Ramos (cell line): ENCODE measurements around the gene BARX1.

Source experiments
- in situ Hi-C: fragments of 300-500 bp; cut with MboI; formaldehyde crosslinking; loops from one replicate; pipeline ENCODE4 v1.14.3; 2022; ENCODE audit warnings: low sequenced_read_pairs; ENCODE audit not compliant: unreplicated experiment

The BARX1 gene

DNA sequence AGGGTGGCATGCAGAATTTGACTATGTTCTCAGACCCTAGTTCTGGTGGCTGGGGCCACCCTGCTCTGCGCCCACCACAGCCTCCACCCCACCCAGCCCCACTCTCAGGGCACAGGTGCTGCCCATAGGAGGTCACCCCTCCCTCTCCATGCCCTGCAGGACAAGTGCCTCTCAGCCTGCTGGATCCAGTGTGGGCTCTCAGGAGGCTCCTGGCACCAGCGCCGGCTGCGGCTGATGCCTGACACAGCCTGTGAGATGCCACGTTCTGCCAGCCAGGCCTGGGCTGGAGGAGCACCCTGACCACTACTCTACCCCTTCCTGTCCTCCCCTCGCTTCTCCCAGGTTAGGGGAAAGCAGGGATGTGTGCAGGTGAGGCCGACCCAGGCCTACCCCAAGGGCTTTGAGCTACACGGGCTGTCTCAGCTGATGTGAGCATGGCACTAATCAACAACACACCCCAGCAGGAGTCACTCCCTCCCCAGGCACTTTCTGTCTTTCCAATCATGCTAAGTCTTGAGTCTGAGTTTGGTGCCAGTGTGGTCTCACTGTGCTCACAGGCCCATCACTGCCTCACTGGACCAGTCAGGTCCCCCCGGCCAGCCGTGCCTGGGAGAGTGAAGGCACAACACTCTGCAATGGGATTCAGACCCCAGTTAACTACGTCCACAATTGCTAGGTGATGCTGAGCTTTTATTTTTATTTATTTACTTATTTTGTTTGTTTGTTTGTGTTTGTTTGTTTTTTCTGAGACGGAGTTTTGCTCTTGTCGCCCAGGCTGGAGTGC lies 12.1 kb upstream of the BARX1 start:
- in situ Hi-C loops, result loop anchor here (25.0 kb wide), 1 partner anchor 805 kb away; no protein-coding TSS in a partner anchor

DNA sequence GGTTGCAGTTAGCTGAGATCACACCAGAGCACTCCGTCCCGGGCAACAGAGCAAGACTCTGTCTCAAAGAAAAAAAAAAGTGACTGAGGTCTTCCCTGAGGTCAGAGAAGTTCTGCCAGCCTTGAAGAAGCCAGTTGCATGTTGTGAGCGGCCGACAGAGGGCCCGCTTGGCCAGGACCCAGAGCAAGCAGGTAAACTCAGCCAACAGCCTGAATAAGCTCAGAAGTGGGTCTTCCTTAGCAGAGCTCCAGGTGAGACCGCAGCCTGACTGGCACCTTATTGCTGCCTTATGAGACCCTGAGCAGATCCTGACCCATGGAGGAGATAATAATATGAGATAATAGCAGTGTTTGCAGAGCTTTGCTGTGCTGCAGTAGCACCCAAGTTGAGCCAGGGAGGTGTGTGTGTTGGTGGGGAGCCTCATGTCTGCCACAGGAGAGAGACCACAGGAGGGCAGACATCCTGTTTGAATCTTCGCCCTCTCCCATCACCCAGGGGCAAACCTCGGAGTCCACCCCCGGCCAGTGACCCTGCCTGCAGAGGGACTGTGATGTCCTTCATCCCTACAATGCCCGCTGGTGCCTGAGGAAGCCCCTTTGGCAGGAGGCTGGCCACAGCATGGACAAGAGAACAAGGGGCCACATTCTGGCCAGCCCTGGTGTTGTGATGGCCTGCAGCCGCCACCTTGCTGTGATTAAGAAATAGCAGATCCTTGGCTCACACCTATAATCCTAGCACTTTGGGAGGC lies 10.8 kb upstream of the BARX1 start:
- in situ Hi-C loops, result loop anchor here (25.0 kb wide), 1 partner anchor 804 kb away; no protein-coding TSS in a partner anchor

- in situ Hi-C loops, result loop anchor here (5.0 to 25.0 kb wide), 2 partner anchors 282 to 802 kb away; no protein-coding TSS in a partner anchor
Measured at GRCh38 chr9:93964685-93965084, 9.5 kb upstream of the BARX1 start.

GRCh38 chr9:93963969-93964368 lies 8.8 kb upstream of the BARX1 start:
- in situ Hi-C loops, result loop anchor here (5.0 to 25.0 kb wide), 2 partner anchors 282 to 802 kb away; no protein-coding TSS in a partner anchor

DNA sequence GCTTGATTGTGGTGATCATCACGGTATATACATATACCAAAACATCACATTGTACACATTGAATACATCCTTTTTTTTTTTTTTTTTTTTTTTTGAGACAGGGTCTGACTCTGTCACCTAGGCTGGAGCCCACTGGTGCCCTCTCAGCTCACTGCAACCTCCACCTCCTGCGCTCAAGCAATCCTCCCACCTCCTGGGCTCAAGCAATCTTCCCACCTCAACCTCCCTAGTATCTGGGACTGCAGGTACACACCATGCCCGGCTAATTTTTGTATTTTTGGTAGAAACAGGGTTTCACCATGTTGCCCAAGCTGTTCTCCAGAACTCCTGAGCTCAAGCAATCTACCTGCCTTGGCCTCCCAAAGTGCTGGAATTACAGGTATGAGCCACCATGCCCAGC lies 8.3 kb upstream of the BARX1 start:
- in situ Hi-C loops, result loop anchor here (5.0 to 25.0 kb wide), 2 partner anchors 281 to 801 kb away; no protein-coding TSS in a partner anchor

DNA sequence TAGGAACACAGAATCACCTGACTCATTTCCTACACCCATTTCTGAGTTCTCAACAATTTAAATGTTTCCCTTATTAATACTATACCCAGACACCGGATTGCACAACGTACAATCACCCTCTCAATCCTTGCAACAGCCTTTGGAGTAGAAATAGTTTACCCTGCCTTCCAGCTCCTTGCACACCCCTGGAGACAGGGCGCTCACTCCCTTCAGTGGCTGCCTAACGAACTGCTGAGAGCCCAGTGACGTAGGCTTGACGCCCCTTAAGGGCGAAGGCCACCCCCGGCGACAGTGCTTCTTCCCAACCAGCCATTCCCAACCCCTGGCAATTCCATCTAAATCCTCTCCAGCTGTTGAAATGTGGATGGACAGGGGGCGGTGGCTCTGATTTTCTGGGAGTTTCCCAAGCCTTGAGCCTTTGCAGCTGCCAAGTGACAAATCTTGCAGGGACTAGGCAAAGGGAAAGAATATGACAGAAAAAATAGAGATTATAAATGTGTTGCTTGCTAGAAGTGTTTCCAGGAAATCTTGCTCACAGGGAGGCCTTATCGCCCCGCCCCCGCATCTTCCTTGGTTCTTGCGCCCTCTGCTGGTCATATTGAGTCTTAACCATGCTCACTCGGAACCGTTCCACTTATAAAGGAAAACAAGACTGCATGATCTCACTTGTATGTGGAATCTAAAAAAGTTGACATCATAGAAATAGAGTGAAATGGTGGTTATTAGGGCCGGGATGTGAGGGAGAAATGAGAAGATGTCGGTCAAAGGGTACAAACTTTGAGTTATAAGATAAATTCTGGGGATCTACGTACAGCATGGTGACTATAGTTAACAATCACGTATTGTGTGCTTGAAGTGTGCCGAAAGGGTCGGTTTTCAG lies 7.6 kb upstream of the BARX1 start:
- in situ Hi-C loops, result loop anchor here (5.0 to 25.0 kb wide), 2 partner anchors 280 to 800 kb away; no protein-coding TSS in a partner anchor

DNA sequence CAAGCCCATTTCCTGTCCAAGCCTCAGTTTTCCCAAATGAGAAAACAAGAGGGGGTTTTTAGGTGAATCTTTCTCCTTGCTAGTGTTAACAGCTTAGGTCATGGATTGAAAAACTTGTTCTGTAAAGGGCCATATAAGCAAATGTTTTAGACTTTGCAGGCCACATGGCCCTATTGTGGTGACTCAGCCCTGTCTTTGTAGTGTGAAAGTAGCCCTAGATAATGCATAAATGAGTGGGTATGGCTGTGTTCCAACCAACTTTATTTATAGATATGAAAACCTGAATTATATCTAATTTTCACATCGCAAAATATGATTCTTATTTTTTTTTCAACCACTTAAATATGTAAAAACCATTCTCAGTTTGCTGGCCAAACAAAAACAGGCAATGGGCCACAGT lies 6.9 kb upstream of the BARX1 start:
- in situ Hi-C loops, result loop anchor here (5.0 to 25.0 kb wide), 2 partner anchors 280 to 800 kb away; no protein-coding TSS in a partner anchor

GRCh38 chr9:93960971-93961841 lies 6.1 kb upstream of the BARX1 start:
- in situ Hi-C loops, result loop anchor here (5.0 to 25.0 kb wide), 2 partner anchors 279 to 799 kb away; no protein-coding TSS in a partner anchor

DNA sequence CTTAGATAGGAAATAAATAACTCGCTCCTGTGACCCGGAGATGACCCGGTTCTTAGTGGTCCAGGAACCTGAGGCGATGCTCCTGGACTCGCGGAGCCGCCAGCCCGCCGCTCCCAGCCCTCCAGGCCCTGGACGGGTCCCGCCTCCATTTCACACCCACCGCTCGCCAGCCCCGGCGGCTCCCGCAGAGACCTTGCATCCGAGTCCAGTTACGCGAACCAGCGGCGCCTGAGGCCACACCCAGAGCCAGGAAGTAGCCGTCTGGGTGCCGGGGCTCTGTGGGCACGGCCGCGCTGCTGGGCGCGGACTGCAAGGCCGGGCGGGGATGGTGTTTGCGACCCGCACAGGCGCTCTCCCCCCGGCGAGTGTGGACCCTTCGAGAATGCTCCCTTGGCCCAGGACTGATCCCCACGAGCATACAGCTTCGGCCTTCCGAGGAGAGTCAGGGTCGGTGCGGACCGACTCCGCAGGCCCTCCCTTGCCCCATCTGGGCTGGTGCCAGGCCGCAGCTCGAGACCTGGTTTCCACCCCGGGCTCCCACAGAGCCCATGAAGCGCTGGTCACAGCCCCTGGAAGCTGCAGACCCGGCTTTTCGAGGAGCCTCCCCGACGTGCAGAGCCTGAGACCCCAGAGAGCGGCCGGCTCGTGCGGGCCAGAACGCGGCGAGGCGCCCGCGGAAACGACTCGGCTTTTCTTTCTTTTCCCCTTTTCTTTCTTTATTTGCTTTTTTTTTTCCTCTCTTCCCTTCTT lies 5.2 kb upstream of the BARX1 start:
- in situ Hi-C loops, result loop anchor here (5.0 to 25.0 kb wide), 2 partner anchors 278 to 798 kb away; no protein-coding TSS in a partner anchor

DNA sequence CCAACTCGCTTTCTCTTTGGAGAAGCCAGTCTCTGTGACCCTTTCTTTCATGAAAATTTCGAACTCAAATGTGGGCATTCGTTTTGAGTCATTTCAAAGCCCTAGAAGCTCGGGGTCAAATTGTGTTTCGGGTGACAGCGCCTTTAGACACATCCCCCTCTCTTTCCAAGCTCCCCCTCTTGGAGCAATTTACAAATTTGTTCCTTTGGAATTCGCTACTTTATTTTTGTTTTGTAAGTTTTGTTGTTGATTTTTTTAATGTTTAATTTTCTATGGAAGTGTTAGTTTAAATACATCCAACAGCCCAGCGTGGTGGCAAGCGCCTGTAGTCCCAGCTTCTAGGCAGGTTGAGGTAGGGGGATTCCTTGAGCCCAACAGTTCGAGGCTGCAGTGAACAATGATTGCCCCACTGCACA lies 4.6 kb upstream of the BARX1 start:
- in situ Hi-C loops, result loop anchor here (5.0 to 25.0 kb wide), 2 partner anchors 277 to 797 kb away; no protein-coding TSS in a partner anchor

GRCh38 chr9:93958819-93959682 lies 3.9 kb upstream of the BARX1 start:
- in situ Hi-C loops, result loop anchor here (25.0 kb wide), 1 partner anchor 797 kb away; no protein-coding TSS in a partner anchor

GRCh38 chr9:93958121-93958818 lies 3.1 kb upstream of the BARX1 start:
- in situ Hi-C loops, result loop anchor here (25.0 kb wide), 1 partner anchor 796 kb away; no protein-coding TSS in a partner anchor

DNA sequence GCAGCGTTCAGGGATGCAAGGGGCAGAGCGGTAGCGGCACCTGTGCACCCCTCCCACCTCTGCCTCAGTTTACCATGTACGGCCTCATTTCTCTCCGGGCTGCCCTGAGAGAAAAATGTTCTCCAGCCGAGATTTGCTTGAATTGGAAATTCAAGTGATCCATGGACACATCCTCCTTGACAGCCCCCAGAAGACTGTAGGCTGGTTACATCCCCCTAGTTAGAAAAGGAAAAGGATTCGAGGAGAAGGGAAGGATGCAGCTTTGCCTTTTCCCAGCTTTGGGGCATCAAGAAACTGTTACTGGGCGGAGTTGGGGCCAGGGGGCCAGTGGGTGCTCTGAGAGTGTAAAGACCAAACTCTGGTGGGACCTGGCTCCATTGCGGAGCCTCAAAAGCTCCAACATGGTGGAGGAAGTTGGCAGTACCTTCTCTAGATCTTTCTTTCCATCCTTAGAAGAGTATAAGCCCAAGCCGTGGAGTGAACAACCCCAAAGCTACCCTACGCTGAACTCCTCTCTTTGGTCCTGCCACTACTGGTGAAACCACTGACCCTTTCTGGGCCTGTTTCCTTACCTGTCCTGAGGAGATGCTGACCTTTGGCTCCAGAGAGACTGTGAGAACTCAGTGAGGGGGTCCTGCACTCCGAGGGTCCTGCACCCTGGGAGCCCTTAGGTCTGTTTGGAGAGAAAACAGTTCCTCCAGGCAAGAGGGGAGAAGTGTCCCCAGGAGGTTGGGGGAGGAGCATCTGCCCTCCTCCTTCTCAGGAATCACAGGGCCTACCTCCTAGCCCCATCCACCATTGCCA lies 1.0 kb upstream of the BARX1 start:
- in situ Hi-C loops, result loop anchor here (25.0 kb wide), 1 partner anchor 794 kb away; no protein-coding TSS in a partner anchor

- in situ Hi-C loops, result loop anchor here (25.0 kb wide), 1 partner anchor 792 kb away; no protein-coding TSS in a partner anchor
Measured at GRCh38 chr9:93954434-93955061, 607 bp downstream of the BARX1 start.
